ENCODE results near the gene MZB1. TPM values are rescaled to one million over a fixed set of nuclear protein-coding genes. Genes with fewer than 3 reads are reported as not detected.

MZB1 gene
- total RNA-seq, 1 donor from 2014 or later: not detected

DNA sequence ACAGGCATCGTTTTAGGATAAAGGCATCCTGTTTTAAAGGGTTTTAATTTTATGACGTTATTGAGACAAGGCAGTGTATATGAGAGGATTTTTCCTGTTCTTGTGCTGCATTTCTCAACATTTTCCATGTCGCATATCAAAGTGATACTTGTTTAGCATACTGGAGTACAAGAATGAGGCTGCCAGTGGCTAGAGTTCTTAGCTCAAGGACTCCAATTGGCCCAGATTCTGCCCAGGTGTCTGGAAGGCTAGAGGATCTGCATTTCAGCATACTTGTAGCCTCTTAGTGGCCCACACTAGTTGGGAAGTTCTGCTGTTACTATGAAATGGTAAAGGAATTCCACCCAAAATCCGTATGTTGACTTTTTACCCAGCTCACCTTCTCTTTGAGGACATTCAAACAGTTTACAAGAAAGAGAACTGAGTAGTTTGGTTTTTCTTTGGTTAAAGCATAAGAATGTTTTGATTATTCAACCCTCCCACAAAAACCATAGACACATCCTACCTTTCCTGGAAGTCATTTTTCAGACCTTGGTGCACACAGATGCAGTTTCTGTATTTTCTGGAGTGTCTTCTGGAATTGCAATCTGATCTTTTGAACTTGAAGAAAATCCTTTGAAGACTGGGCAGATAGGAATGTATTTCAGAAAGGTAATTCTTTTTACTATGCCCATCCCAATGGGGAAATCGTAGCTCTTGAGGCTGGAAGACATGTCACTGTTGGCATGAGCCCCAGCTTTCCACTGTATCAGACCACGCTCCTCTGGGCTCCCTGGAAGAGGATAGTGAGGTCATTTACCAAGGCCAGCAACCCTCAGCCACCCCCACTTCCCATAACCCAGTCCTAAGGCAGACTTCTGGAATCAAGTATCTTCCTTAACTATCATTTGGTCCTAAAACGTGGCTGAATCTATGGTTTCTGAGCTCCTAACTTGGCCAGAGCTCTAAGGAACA is 18.0 kb downstream of the MZB1 start:
- no peak overlapping the region for H3K4me3 ChIP-seq (ENCODE audit: low read depth, low read length)
- no peak for DNase-seq (ENCODE audit: low read depth)
- TF ChIP-seq, protein P1, sequence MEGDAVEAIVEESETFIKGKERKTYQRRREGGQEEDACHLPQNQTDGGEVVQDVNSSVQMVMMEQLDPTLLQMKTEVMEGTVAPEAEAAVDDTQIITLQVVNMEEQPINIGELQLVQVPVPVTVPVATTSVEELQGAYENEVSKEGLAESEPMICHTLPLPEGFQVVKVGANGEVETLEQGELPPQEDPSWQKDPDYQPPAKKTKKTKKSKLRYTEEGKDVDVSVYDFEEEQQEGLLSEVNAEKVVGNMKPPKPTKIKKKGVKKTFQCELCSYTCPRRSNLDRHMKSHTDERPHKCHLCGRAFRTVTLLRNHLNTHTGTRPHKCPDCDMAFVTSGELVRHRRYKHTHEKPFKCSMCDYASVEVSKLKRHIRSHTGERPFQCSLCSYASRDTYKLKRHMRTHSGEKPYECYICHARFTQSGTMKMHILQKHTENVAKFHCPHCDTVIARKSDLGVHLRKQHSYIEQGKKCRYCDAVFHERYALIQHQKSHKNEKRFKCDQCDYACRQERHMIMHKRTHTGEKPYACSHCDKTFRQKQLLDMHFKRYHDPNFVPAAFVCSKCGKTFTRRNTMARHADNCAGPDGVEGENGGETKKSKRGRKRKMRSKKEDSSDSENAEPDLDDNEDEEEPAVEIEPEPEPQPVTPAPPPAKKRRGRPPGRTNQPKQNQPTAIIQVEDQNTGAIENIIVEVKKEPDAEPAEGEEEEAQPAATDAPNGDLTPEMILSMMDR (conservative IDR thresholded peaks at IDR 0.05; ENCODE audit: low read depth, low read length): no peak

GRCh38 chr5:139369181-139369580 is 20.5 kb downstream of the MZB1 start:
- TF ChIP-seq, protein P1 (conservative IDR thresholded peaks at IDR 0.05; ENCODE audit: low read depth, low read length): no peak
- no peak overlapping the region for H3K4me3 ChIP-seq (ENCODE audit: low read depth, low read length)
- no peak for DNase-seq (ENCODE audit: low read depth)

DNA sequence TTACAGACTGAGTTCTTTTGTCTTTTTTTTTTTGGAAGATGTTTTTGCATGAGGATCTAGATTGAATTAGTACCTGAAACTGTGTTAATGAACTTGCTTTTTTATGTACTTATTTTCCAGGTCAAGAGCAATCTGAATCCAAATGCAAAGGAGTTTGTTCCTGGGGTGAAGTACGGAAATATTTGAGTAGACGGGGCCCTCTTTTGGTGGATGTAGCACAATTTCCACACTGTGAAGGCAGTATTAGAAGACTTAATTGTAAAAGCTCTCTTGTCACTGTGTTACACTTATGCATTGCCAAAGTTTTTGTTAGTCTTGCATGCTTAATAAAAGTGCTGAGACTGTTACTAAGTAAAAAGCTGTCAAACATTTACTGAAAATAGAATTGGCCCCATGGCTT is 21.1 kb downstream of the MZB1 start:
- TF ChIP-seq, protein P1 (conservative IDR thresholded peaks at IDR 0.05; ENCODE audit: low read depth, low read length): no peak
- DNase-seq (ENCODE audit: low read depth): no peak
- no peak overlapping the region for H3K4me3 ChIP-seq (ENCODE audit: low read depth, low read length)

DNA sequence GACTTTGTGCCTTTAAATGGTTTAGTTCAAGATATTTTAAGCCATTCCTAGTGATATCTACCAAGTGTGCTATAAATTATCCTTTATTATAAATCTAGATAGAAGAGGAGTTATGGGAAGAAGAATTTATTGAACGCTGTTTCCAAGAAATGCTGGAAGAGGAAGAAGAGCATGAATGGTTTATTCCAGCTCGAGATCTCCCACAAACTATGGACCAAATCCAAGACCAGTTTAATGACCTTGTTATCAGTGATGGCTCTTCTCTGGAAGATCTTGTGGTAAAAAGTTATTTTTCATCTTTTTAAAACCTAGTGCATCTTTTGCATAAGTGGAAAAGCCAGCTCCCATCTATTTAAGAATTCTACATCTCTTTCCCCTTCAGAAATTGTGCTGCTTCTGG is 25.2 kb downstream of the MZB1 start:
- no peak for DNase-seq (ENCODE audit: low read depth)
- no peak overlapping the region for H3K4me3 ChIP-seq (ENCODE audit: low read depth, low read length)
- TF ChIP-seq, protein P1 (conservative IDR thresholded peaks at IDR 0.05; ENCODE audit: low read depth, low read length): no peak

DNA sequence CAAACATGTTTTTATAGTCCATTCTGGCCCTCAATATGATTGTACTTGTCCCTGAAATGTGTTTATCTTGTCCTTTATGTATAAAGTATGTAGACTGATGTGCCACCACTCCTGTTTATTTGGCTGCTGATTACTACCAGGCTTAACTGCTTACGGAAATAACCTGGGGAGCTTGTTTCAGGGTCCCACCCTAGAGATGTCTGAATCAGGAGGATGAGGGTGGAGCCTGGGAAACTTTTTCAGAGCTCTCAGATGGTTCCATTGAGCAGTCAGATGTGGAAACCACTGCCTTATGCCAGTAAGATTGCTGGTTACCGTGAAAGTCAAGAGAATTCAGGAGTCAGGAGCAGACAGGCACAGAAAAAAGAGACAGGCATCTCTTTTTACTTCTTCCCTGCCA is 25.8 kb downstream of the MZB1 start:
- DNase-seq (ENCODE audit: low read depth): no peak
- TF ChIP-seq, protein P1 (conservative IDR thresholded peaks at IDR 0.05; ENCODE audit: low read depth, low read length): no peak
- H3K4me3 ChIP-seq (ENCODE audit: low read depth, low read length): no peak overlapping the region

DNA sequence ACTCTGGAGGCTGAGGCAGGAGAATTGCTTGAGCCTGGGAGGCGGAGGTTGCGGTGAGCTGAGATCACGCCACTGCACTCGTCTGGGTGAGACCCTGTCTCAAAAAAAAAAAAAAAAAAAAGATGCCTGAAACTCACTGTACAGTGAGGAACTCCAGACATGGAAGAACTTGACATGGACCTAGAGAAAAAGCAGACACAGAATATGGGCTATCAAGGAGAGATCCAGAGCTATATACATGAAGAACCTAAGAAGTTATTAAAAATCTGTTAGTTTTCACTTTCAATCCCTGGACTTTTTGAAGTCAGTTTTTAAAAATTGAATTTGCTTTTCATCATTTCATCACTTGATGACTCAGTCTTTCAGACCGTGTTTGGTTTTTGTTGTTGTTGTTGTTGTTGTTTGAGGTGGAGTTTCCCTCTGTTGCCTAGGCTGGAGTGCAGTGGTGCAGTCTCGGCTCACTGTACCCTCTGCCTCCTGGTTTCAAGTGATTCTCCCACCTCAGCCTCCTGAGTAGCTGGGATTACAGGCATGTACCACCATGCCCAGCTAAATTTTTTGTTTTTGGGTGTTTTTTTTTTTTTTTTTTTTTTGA is 27.8 kb downstream of the MZB1 start:
- no peak for DNase-seq (ENCODE audit: low read depth)
- TF ChIP-seq, protein P1 (conservative IDR thresholded peaks at IDR 0.05; ENCODE audit: low read depth, low read length): no peak
- H3K4me3 ChIP-seq (ENCODE audit: low read depth, low read length): no peak overlapping the region

Measured in epithelial cell of proximal tubule (primary cell).